Breast epithelium (tissue), 4 donors: ENCODE results near the gene FOLH1. TPM values are rescaled to one million over a fixed set of nuclear protein-coding genes. Genes with fewer than 3 reads are reported as not detected.
A peak's percentile ranks its signal among the peaks of the same experiment; 100 is the strongest.
"Not testable (repeated sequence)": the region's sequence is repeated elsewhere in the genome, so short reads cannot be mapped to it uniquely, and the experiment has no call there.

ENCODE experiments used
- DNase-seq, 2 donors: peaks; one replicate each; pipeline ENCODE4 v3.0.0-alpha.2; 2019; ENCODE audit warnings: low spot score in 2 of 2
- H3K27ac ChIP-seq, 2 donors: fragments of 200-600 bp; sonication (generic) in 1 of 2; one replicate each; pipeline ENCODE4 v1.5.1; 2016 to 2019; ENCODE audit warnings: mild to moderate bottlenecking in 1 of 2
- H3K27me3 ChIP-seq, 2 donors: fragments of 200-600 bp; sonication (generic) in 1 of 2; one replicate each; pipeline versions ENCODE4 v1.5.1 to v1.6.0; 2017 to 2019; ENCODE audit warnings: control low read depth in 1 of 2, mild to moderate bottlenecking in 1 of 2
- H3K36me3 ChIP-seq: fragments of 200-600 bp; one replicate; pipeline ENCODE4 v1.5.1; 2019
- H3K4me1 ChIP-seq, 2 donors: fragments of 200-600 bp; sonication (generic); one replicate each; pipeline ENCODE4 v1.5.1; 2016 to 2019; ENCODE audit warnings: control low read depth in 1 of 2
- H3K4me3 ChIP-seq, 3 donors: fragments of 200-600 bp; sonication (generic); 1 replicate in 2 of 3; 2 replicates in 1 of 3; pipeline ENCODE4 v1.5.1; 2016 to 2019; ENCODE audit warnings: mild to moderate bottlenecking in 3 of 3, moderate library complexity in 2 of 3
- H3K9me3 ChIP-seq, 2 donors: fragments of 200-600 bp; sonication (generic) in 1 of 2; one replicate each; pipeline ENCODE4 v1.5.1; 2016 to 2019; ENCODE audit warnings: control low read depth in 1 of 2
- POLR2A ChIP-seq: fragments of 450-650 bp; IDR thresholded peaks from one replicate; pipeline ENCODE4 v1.6.1; 2016; ENCODE audit warnings: antibody characterized with exemption, mild to moderate bottlenecking, moderate library complexity
- POLR2AphosphoS5 ChIP-seq, 3 donors: sonication (generic); formaldehyde crosslinking; IDR thresholded peaks; one replicate each; pipeline ENCODE4 v1.6.1; 2017; ENCODE audit warnings: antibody characterized with exemption in 3 of 3
- intact Hi-C: fragments of 100-400 bp; cut with DNase I; formaldehyde crosslinking; loops from one replicate; pipeline ENCODE4 v1.15.1; 2023; ENCODE audit warnings: low total_unique reads
- total RNA-seq, 3 donors: library from RNA; depleted of rRNA; stranded (reverse); fragments of >200 nt; gene quantifications; one replicate each; pipeline ENCODE4 v1.1.0, GENCODE V29; 2016
- TF ChIP-seq, protein P1 (sequence below), 3 donors: fragments of 450-650 bp; IDR thresholded peaks; one replicate each; pipeline ENCODE4 v1.5.1; 2016 to 2017; ENCODE audit warnings: antibody characterized with exemption in 3 of 3, mild to moderate bottlenecking in 3 of 3, moderate library complexity in 3 of 3

The FOLH1 gene
- total RNA-seq, 3 donors from 2014 or later = 0.16 to 8.2 (median 7.8) TPM

DNA sequence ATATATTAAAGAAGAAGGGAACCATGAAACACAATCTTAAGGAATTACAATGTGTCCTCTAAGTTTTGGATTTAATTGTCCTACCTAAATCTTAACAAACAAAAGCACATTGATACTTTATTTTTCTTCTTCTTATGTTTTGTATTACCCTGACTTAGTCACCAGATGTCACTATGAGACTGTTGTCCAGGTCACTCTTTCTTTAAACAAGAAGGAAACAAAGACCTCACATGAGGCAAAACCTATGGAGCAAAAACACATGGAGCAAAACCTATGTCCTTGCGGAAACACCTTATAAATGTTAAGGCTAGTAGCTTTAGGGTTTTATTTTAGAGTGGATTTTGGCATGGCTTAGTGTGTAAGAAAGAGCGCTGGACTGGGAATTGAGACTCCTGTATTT lies 20.7 kb upstream of the FOLH1 start:
- DNase-seq, intact Hi-C loops, H3K27ac ChIP-seq, H3K4me3 ChIP-seq, H3K36me3 ChIP-seq, H3K27me3 ChIP-seq, H3K4me1 ChIP-seq, H3K9me3 ChIP-seq: not testable (repeated sequence)
- TF ChIP-seq, protein P1, sequence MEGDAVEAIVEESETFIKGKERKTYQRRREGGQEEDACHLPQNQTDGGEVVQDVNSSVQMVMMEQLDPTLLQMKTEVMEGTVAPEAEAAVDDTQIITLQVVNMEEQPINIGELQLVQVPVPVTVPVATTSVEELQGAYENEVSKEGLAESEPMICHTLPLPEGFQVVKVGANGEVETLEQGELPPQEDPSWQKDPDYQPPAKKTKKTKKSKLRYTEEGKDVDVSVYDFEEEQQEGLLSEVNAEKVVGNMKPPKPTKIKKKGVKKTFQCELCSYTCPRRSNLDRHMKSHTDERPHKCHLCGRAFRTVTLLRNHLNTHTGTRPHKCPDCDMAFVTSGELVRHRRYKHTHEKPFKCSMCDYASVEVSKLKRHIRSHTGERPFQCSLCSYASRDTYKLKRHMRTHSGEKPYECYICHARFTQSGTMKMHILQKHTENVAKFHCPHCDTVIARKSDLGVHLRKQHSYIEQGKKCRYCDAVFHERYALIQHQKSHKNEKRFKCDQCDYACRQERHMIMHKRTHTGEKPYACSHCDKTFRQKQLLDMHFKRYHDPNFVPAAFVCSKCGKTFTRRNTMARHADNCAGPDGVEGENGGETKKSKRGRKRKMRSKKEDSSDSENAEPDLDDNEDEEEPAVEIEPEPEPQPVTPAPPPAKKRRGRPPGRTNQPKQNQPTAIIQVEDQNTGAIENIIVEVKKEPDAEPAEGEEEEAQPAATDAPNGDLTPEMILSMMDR (IDR thresholded peaks at IDR 0.05) = peak in 2 of 3 donors; percentile 27 to 53

DNA sequence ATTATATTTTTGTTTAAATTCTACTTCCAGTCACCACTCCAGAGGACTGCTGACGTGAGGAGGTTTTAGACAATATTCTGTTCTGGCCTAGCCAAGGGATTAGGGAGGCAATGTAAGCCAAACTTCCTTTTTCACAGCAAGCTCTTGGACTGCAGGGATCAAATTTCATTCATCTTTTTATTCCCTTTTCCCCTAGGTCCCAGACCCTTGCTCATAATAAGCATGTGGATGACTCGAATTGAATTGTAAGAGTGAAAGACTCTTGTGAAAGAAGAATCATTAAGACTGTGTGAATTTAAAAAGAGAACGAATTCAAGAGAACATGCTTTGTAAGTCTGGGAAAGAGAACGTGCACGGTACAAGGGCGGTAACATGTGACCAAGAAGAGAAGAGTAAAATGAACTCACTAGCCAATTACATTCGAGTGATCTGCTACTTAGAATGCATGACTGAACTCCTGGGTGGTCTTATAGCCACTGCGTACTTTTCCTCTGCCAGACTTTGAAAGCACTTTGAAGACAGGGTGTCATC lies 16.9 kb upstream of the FOLH1 start:
- intact Hi-C loops, H3K36me3 ChIP-seq, H3K27ac ChIP-seq, H3K9me3 ChIP-seq, H3K4me3 ChIP-seq, H3K27me3 ChIP-seq, DNase-seq, H3K4me1 ChIP-seq: not testable (repeated sequence)

DNA sequence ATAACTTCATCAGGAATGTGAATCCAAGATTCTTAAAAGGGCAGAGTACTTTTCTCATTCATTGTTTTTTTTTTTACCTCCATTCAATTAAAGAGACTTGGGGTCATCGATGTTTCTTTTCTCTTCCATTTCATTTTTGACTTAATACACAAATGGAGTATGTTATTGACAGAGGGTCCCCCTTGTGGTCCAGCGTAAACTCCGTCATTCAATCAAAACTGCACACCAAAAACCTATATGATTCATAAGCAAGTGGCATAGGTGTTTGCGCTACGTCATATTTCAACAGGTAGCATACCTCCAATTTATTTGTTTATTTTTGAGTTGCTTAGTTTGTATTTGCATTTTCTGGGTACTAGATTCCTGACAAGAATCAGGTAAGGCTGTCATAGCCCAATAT lies 12.7 kb upstream of the FOLH1 start:
- intact Hi-C loops = no loop called here
- no peaks in the 10 kb centered on the region for H3K4me1 ChIP-seq
- no peak overlapping the region for H3K27ac ChIP-seq

DNA sequence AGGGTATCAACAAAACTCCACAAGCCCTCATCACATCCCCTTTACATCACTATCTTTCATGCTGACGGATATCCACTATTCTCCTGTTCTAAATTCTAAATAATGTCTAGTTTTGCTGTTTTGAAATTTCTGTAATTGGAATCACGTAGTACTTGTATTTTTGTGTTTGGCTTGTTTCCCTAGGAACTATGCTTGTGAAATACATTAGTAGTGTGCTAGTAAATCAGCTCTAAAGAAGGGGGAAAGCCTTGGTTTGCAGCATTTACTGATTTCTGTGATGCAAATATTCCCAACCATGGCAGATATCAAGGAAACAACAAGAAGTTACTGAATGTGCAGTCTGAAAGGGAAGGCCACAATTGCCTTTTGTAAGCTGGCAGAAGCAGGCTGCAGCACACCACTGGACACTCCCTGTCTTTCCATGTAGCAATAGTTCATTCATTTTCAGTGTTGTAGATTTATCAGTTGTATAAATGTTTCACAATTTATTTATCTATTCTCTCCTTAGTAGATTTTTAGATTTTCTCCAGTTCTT lies 4.7 kb upstream of the FOLH1 start:
- DNase-seq = no peak
- intact Hi-C loops = no loop called here
- H3K27me3 ChIP-seq = no peaks in the 10 kb centered on the region
- no peaks in the 10 kb centered on the region for H3K36me3 ChIP-seq
- no peak overlapping the region for H3K4me3 ChIP-seq
- H3K9me3 ChIP-seq = no peaks in the 10 kb centered on the region
- TF ChIP-seq POLR2A = no peak
- no peak for TF ChIP-seq POLR2AphosphoS5 (IDR thresholded peaks at IDR 0.05)
- TF ChIP-seq, protein P1 (IDR thresholded peaks at IDR 0.05) = no peak
- H3K27ac ChIP-seq = no peak overlapping the region
- H3K4me1 ChIP-seq = no peaks in the 10 kb centered on the region

More for the DNA sequence above, 12.7 kb upstream of the FOLH1 start:
- Histone ChIP-seq H3K36me3 (no peaks in the 10 kb centered on the region), H3K4me3 (no peak overlapping the region), H3K9me3 (no peaks in the 10 kb centered on the region), H3K27me3 (no peaks in the 10 kb centered on the region)
- TF ChIP-seq POLR2A = no peak
- TF ChIP-seq POLR2AphosphoS5 (IDR thresholded peaks at IDR 0.05) = no peak
- TF ChIP-seq, protein P1 (IDR thresholded peaks at IDR 0.05) = no peak
- no peak for DNase-seq

DNA sequence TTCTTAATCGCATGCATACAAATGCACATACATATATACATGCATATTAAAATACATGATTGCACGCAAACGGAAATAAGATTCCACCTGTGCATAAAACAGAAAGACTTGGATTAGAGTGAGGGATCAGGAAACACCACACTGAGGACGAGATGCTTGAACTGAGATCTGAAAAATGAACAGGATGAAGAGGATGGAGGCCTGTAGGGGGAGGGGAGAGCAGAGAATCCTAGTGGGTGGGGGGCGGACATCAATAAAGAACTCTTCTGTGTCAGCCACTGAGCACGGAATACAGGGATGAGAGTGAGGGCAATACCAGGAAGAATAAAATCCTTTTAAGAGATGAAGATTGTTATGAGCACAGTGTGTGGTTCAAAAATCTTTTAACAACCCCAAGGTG lies 1.4 kb downstream of the FOLH1 start:
- H3K4me3 ChIP-seq, H3K36me3 ChIP-seq, intact Hi-C loops, DNase-seq, H3K27ac ChIP-seq, H3K9me3 ChIP-seq, H3K27me3 ChIP-seq, H3K4me1 ChIP-seq: not testable (repeated sequence)

DNA sequence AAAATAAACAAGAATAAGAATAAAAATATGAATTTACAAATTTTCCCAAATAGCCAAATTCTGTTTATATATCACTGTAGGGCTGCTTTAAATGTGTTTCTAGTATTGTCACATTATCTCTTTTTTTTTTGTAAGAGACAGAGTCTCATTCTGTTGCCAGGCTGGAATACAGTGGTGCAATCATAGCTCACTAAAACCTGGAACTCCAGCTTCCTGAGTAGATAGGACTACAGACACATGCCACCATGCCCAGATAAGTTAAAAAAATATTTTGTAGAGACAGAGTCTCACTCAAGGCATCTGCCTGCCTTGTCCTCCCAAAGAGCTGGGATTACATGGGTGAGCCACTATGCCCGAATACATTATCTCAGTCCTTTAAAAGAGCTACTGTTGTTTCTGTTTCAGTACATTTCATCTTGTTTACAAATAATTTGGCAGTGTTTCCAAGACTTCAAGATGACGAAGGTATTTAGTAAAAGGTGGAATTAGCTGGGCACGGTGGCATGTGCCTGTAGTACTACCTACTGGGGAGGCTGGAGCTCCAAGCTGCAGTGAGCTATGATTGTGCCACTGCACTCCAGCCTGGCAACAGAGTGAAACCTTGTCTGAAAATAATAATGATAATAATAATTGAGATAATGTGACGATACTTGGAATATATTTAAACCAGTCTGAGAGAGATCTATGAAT lies 6.0 kb downstream of the FOLH1 start:
- no peaks in the 10 kb centered on the region for H3K4me1 ChIP-seq
- no peaks in the 10 kb centered on the region for H3K9me3 ChIP-seq
- no peak for DNase-seq
- no peaks in the 10 kb centered on the region for H3K27me3 ChIP-seq
- no peaks in the 10 kb centered on the region for H3K36me3 ChIP-seq
- H3K4me3 ChIP-seq = no peak overlapping the region
- intact Hi-C loops = no loop called here
- H3K27ac ChIP-seq = no peak overlapping the region
- TF ChIP-seq POLR2A (no peak), POLR2AphosphoS5 (IDR thresholded peaks at IDR 0.05) (no peak)
- TF ChIP-seq, protein P1 (IDR thresholded peaks at IDR 0.05) = no peak

DNA sequence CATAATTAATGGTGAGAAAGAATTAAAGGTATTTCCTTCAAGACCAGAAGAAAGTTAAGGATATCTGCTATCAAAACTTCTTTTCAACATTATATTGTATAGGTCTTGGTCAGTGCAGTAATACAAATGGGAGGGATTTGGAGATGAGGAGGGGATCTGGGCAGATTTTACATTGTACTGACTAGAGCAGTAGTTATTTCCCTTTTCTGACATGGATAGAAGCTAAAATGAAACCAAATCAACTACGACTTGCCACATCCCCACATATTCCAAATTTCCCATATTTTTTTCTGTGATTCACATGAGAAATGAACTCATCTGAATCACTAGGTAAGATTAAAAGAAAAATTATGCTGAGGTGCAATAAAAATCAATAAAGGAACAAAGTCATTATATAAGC lies 11.6 kb downstream of the FOLH1 start:
- DNase-seq, intact Hi-C loops, H3K27ac ChIP-seq, H3K9me3 ChIP-seq, H3K27me3 ChIP-seq, H3K36me3 ChIP-seq, H3K4me3 ChIP-seq, H3K4me1 ChIP-seq: not testable (repeated sequence)

DNA sequence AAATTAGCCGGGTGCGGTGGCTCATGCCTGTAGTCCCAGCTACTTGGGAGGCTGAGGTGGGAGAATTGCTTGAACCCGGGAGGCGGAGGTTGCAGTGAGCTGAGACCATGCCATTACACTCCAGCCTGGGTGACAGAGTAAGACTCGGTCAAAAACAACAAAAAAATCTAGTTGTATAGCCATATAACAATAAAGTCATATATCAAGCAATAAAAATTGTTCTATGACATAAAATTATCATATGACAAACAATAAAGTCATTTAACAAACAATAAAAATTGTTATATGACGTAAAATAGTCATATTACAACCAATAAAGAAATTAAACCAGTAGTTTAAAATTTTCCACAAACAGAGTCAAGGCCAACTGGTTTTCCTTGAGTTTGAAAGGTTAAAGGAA lies 12.4 kb downstream of the FOLH1 start:
- intact Hi-C loops, H3K27me3 ChIP-seq, H3K27ac ChIP-seq, H3K36me3 ChIP-seq, H3K4me3 ChIP-seq, H3K9me3 ChIP-seq, H3K4me1 ChIP-seq, DNase-seq: not testable (repeated sequence)

DNA sequence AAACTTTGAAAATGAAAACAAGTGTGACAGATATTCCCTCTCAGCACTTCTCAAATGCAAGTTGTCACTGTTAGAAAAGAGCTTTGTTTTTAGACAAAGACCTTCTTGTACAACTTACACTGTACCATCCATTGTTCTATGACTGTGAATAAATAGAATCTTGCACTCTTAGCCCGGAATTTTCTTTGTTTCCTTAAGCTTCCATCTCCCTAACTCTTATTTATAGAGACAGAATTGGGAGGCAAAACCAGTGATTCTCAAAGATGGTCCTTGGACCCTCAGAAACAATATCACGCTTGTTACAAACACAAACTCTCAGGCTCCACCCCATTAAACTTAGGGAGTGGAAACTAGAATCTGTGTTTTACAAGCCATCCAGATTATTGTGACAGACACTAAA lies 18.1 kb downstream of the FOLH1 start:
- intact Hi-C loops, H3K27me3 ChIP-seq: not testable (repeated sequence)

More for the DNA sequence above, 18.1 kb downstream of the FOLH1 start:
- not testable (repeated sequence) for H3K9me3 ChIP-seq, H3K4me1 ChIP-seq, DNase-seq, H3K4me3 ChIP-seq, H3K36me3 ChIP-seq
- H3K27ac ChIP-seq = peak overlapping the region; percentile 20 to 71
